Testis (tissue), 3 donors: ENCODE results near the gene IFNGR2. TPM values are rescaled to one million over a fixed set of nuclear protein-coding genes. Genes with fewer than 3 reads are reported as not detected.

ENCODE experiments used
- DNase-seq: peaks from one replicate; pipeline ENCODE4 v3.0.0-alpha.2; 2019
- H3K27ac ChIP-seq, 2 donors: fragments of 200-600 bp; sonication (generic); one replicate each; pipeline ENCODE4 v1.5.1; 2019
- H3K27me3 ChIP-seq: fragments of 200-600 bp; sonication (generic); one replicate; pipeline ENCODE4 v1.5.1; 2019
- H3K36me3 ChIP-seq: fragments of 200-600 bp; sonication (generic); one replicate; pipeline ENCODE4 v1.5.1; 2017; ENCODE audit warnings: low read depth; ENCODE audit errors: missing control alignments
- H3K4me1 ChIP-seq: fragments of 200-600 bp; sonication (generic); one replicate; pipeline ENCODE4 v1.5.1; 2019
- H3K4me3 ChIP-seq, 2 donors: fragments of 200-600 bp; sonication (generic); one replicate each; pipeline ENCODE4 v1.5.1; 2017 to 2019
- H3K9me3 ChIP-seq: fragments of 200-600 bp; sonication (generic); one replicate; pipeline ENCODE4 v1.5.1; 2017
- POLR2A ChIP-seq: fragments of 450-650 bp; IDR thresholded peaks from one replicate; pipeline ENCODE4 v1.6.1; 2017; ENCODE audit warnings: antibody characterized with exemption, mild to moderate bottlenecking, moderate library complexity
- WGBS, 2 donors: methylation state at CpG; one replicate each; pipeline ENCODE4 v1.1.5; 2018; 5-methylcytosine and 5-hydroxymethylcytosine counted together
- intact Hi-C: fragments of 100-400 bp; cut with DNase I; formaldehyde crosslinking; loops from one replicate; pipeline ENCODE4 v1.15.1; 2023; ENCODE audit warnings: low total_unique reads
- polyA plus RNA-seq: library from polyadenylated mRNA; stranded (reverse); fragments of 350-450 nt; fragmentation: Illumina TruSeq; extraction: RNeasy Lipid Tissue Mini Kit (QIAGEN cat#74804); gene quantifications from one replicate; pipeline ENCODE4 v1.2.3, GENCODE V29; 2014; ENCODE audit warnings: low read depth, low replicate concordance; ENCODE audit not compliant: insufficient read depth
- total RNA-seq, 2 donors: library from RNA; depleted of rRNA; stranded (reverse); fragments of >200 nt; gene quantifications; one replicate each; pipeline ENCODE4 v1.2.3, GENCODE V29; 2016
- TF ChIP-seq, protein P1 (sequence below), 3 experiments: fragments of 450-650 bp in 2 of 3; fragments of 200-600 bp in 1 of 3; sonication (generic) in 1 of 3; IDR thresholded peaks; one replicate each; pipeline ENCODE4 v1.5.1; 2016 to 2019; ENCODE audit warnings: antibody characterized with exemption in 3 of 3, mild to moderate bottlenecking in 2 of 3, moderate library complexity in 1 of 3

IFNGR2 gene
- total and polyA plus RNA-seq, 3 donors from 2014 or later = 87.6 to 108 (median 91.9) TPM

DNA sequence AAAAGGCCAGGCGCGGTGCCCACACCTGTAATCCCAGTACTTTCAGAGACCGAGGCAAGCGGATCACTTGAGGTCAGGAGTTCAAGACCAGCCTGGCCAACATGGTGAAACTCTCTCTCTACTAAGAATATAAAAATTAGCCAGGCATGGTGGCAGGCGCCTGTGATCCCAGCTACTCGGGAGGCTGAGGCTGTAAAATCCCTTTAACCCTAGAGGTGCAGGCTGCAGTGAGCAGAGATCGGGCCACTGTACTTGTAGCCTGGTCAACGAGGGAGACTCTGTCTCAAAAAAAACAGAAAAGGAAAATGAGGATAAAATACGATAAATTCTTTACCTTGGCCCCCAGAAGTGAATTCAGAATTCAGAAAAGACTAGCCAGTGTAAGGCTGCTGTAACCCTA, 75.0 kb downstream of the IFNGR2 start:
- DNase-seq = no peak
- peak overlapping the region; percentile 94 to 96 for H3K4me3 ChIP-seq
- WGBS, 2 donors = 43 to 53% methylated on average over 9 of the region's 9 CpGs
- intact Hi-C loops = no loop called here
- no peaks in the 10 kb centered on the region for H3K27me3 ChIP-seq
- peak overlapping the region in 1 of 2 donors; percentile 91 for H3K27ac ChIP-seq
- H3K9me3 ChIP-seq = no peaks in the 10 kb centered on the region
- TF ChIP-seq, protein P1, sequence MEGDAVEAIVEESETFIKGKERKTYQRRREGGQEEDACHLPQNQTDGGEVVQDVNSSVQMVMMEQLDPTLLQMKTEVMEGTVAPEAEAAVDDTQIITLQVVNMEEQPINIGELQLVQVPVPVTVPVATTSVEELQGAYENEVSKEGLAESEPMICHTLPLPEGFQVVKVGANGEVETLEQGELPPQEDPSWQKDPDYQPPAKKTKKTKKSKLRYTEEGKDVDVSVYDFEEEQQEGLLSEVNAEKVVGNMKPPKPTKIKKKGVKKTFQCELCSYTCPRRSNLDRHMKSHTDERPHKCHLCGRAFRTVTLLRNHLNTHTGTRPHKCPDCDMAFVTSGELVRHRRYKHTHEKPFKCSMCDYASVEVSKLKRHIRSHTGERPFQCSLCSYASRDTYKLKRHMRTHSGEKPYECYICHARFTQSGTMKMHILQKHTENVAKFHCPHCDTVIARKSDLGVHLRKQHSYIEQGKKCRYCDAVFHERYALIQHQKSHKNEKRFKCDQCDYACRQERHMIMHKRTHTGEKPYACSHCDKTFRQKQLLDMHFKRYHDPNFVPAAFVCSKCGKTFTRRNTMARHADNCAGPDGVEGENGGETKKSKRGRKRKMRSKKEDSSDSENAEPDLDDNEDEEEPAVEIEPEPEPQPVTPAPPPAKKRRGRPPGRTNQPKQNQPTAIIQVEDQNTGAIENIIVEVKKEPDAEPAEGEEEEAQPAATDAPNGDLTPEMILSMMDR (IDR thresholded peaks at IDR 0.05) = no peak
- no peak for TF ChIP-seq POLR2A
- no peaks in the 10 kb centered on the region for H3K36me3 ChIP-seq
- H3K4me1 ChIP-seq = no peaks in the 10 kb centered on the region

DNA sequence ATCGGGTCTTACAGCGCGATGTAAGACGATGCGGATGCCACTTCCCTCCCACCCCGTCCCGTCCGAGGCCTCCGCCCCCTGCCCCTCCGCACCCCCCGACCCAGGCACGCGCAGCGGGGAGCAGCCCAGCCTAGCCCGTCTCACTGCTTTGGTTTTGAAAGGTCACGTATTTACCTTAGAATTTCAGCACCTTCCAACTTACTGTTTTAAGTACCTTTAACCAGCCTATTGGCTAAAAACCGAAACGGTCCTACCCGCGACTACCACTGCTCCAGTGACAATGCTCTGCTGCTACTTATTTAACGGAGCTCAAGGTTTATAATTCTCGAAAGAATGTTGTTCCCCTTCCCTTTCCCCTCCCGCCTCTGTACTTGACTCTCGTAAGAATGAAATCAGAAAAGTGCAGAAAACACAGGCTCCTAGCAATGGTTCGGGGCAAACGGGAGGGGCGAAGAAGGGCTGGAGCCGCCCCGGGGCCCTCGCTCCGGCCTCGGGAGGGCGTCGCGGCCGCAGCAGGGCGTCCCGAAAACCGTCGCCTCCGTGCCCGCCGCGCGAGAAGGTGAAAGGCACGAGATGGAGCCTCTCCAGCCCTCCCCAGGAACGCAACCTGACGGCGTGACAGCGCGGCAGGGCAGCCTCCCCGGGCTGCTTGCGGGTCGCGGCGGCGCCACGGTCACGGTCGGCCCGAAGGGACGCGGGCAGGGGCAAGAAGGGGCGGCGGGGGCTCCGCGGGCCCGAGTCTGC, 75.9 kb downstream of the IFNGR2 start:
- intact Hi-C loops = no loop called here
- 0 to 1% methylated on average over 31 to 68 of the region's 68 CpGs for WGBS, 2 donors
- Histone ChIP-seq H3K36me3 (no peaks in the 10 kb centered on the region), H3K27me3 (no peaks in the 10 kb centered on the region), H3K27ac (peak overlapping the region; percentile 91 to 94), H3K4me3 (peak overlapping the region; percentile 94 to 96), H3K9me3 (no peaks in the 10 kb centered on the region), H3K4me1 (no peaks in the 10 kb centered on the region)
- peak; percentile 31 for DNase-seq
- TF ChIP-seq POLR2A = no peak
- TF ChIP-seq, protein P1 (IDR thresholded peaks at IDR 0.05) = no peak

DNA sequence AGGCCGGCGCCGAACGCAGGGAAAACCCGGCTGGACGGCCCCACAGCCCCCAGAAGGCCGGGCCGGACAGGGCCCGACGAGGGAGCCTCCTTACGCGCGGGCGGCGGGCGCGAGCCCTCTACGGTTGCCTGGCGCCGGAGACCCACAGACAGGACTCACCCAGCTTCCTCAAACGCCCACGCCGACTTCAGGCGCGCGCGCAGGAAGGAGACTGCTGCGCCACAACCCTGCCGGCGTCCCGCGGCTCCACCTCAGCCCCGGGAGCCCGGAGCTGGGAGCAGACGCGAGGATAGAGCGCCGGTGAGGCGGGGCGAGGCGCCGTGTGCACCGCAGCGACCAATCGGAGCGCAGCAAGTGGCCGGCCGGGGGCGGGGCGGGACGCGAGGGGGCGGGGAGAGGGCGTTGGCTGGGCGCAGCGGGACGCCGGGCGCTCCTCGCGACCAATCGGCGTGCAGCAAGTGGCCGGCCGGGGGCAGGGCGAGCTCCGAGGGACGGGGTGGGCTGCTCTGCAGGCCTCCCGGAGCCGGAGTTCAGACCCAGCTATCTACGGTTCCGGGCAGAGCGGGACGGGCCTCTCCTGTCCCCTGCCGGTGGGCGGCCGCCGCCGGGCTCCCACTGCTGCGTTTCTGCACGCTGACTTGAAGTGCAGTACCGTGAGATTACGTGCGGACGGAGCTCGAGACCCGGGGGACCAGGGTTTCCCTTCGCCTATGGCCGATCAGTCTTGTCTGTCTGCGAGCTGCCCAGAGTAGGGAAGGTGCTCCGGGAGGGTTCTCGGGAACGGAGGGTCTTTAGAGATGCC, 76.7 kb downstream of the IFNGR2 start, which contains the start of gene TMEM50B:
TMEM50B (minus strand) TSS at position 296 of the 802 bp plus-strand sequence. CDS start 11,089 bp downstream, outside the sequence.
- Histone ChIP-seq H3K27me3 (no peaks in the 10 kb centered on the region), H3K4me3 (peak within 1 kb of the TSS; percentile 94 to 96), H3K4me1 (no peaks in the 10 kb centered on the region), H3K36me3 (no peaks in the 10 kb centered on the region), H3K9me3 (no peaks in the 10 kb centered on the region), H3K27ac (peak within 1 kb of the TSS; percentile 91 to 94)
- peak; percentile 97 for DNase-seq
- TF ChIP-seq, protein P1 (IDR thresholded peaks at IDR 0.05) = peak; percentile 50 to 51 (median 51)
- TF ChIP-seq POLR2A = peak; percentile 91
- WGBS, 2 donors = 0 to 1% methylated on average over 7 to 47 of the region's 93 CpGs
- intact Hi-C loops = no loop called here

DNA sequence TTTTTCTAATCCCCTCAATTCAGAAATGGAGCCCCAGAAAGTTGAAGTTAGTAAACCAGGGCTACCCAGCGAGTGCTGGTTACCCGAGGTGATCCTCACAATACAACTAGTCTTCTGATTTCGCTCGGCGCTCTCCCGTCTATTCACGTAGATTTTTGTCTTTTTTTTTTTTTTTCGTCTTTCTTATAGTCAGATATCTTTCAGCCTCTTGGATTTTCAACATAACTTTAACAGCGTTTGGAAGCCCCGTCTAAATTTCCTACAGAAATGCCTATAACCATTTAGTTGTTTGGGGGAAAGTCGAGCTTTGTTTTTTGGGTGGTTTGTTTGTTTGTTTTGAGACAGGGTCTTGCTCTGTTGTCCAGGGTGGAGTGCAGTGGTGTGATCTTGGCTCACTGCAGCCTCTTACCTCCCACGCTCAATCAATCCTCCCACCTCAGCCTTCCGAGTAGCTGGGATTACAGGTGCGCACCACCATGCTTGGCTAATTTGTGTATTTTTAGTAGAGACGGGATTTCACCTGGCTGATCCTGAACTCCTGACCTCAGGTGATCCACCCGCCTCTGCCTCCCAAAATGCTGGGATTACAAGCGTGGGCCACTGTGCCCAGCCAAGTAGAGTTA, 77.4 kb downstream of the IFNGR2 start:
- no peaks in the 10 kb centered on the region for H3K4me1 ChIP-seq
- DNase-seq = no peak
- H3K36me3 ChIP-seq = no peaks in the 10 kb centered on the region

More for the DNA sequence above, 77.4 kb downstream of the IFNGR2 start:
- H3K4me3 ChIP-seq = peak overlapping the region; percentile 94 to 96
- H3K9me3 ChIP-seq = no peaks in the 10 kb centered on the region
- no peaks in the 10 kb centered on the region for H3K27me3 ChIP-seq
- H3K27ac ChIP-seq = peak overlapping the region; percentile 74 to 90
- 12 to 21% methylated on average over 17 of the region's 17 CpGs for WGBS, 2 donors
- intact Hi-C loops = no loop called here
- TF ChIP-seq, protein P1 (IDR thresholded peaks at IDR 0.05) = no peak
- no peak for TF ChIP-seq POLR2A
